Measurements from ENCODE around the gene TMEM176B.
"Not testable (repeated sequence)": the region's sequence is repeated elsewhere in the genome, so short reads cannot be mapped to it uniquely, and the experiment has no call there.

TMEM176B gene

GRCh38 chr7:150788474-150789269 lies 11.5 kb downstream of the TMEM176B start:
- no peak for FAIRE-seq

- no peak for FAIRE-seq
Observed at GRCh38 chr7:150787321-150788281, 12.6 kb downstream of the TMEM176B start.

DNA sequence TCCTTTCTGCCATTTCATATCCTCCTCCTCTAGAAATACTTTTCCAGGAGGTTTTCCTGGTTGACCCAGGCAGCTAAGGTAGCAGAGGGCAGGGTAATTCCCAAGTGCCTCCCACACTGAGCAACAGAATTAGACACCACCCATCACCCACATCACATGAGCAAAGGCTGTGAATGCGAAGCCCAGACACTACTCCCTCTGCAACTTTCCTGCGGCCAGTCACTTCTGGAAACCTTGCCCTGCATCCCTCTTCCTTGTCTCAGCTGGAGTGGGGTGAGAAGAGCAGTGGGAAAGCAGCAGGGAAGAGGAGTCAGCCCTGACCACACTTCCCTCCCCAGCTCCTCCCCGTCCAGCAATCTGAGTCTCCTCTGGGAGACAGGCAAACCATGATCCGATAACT lies 15.2 kb downstream of the TMEM176B start:
- peak; percentile 8 for FAIRE-seq

GRCh38 chr7:150784120-150784736 lies 15.9 kb downstream of the TMEM176B start:
- FAIRE-seq: no peak

GRCh38 chr7:150781961-150782360 lies 18.2 kb downstream of the TMEM176B start:
- FAIRE-seq: no peak

DNA sequence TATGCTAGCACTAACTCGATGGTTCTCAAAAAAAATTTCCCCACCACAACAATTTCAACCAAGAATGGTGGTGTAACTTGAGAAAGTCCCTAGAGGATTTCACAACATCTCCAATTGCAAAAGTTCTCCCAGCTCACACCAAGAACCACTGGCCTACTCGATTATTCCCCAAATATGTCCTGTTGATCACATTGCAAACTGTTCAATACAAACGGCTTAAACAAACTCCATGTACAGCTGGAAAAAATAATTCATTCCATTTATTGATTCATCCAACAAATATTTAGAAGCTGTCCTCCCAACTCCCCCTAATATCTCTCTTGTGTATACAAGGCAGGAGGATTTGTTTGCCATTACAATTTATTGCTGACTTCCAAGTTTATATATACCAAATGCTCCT lies 19.1 kb downstream of the TMEM176B start:
- no peak for FAIRE-seq

GRCh38 chr7:150780292-150780691 lies 19.9 kb downstream of the TMEM176B start:
- no peak for FAIRE-seq

DNA sequence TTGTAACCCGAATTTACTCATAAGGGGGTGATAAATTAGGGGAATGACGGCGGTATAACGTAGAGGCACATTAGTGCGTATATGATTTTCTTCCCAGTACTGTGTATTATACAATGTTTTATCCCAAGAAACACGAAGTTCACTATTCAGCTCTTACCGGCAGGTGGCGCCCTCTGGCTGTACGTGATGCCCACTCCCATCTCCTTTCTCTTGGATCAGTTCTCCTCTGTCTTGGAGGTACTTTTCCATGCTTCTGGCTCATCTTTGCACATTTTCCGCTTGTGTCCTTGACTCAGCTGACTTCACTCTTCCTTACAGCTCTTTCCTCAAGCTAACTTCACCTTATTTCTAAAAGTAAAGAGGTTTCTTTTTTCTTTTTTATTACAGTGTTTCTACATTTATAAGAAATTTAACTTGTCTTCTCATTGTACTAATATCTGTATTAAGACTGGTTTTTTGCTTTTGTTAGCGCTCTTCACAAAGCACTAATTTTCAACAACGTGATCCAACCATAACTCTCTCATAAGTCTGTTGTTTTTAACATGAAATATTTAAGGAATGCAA lies 21.3 kb downstream of the TMEM176B start:
- FAIRE-seq: peak; percentile 59

GRCh38 chr7:150778014-150778737 lies 22.0 kb downstream of the TMEM176B start:
- no peak for FAIRE-seq

DNA sequence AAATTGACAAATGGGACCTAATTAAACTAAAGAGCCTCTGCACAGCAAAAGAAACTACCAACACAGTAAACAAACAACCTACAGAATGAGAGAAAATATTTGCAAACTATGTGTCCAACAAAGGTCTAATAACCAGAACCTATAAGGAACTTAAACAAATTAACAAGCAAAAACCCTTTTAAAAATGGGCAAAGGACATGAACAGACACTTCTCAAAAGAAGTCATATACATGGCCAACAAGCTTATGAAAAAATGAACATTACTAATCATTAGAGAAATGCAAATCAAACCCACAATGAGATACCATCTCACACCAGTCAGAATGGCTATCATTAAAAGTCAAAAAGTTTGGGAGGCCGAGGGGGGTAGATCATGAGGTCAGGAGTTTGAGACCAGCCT lies 26.0 kb downstream of the TMEM176B start:
- FAIRE-seq: not testable (repeated sequence)

DNA sequence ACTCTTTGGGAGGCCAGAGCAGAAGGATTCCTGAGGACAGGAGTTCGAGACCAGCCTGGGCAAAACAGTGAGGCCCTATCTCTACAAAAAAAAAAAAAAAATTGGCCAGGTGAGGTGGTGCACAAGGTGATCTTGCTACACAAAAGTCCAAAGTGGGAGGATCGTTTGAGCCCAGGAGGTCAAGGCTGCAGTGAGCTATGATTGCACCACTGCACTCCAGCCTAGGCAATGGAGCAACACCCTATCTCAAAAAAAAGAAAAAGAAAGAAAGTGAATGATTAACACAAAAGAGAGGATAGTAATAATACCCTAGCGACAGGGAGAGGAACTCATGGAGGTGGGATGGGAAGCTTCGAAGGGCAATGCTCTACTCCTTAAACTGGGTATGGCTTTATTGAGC lies 30.4 kb downstream of the TMEM176B start:
- FAIRE-seq: no peak

DNA sequence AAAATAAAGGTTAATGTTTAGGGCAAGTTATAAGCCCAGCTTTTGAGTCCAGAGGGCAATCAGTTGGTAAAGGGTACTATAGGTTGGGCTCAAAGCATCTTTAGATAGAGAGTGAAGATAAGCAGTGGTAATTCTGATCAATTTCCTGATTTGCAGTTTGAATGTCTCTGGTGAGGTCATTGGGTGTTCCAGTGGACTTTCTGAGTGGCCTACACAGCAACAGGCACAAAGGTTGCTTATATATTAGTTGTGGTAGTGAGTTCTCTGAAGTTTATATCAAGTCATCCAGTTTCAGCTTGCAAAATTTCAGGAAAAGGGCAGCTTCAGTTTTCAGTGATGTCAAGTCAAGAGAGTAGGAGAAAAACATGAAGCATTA lies 33.8 kb downstream of the TMEM176B start:
- no peak for FAIRE-seq

DNA sequence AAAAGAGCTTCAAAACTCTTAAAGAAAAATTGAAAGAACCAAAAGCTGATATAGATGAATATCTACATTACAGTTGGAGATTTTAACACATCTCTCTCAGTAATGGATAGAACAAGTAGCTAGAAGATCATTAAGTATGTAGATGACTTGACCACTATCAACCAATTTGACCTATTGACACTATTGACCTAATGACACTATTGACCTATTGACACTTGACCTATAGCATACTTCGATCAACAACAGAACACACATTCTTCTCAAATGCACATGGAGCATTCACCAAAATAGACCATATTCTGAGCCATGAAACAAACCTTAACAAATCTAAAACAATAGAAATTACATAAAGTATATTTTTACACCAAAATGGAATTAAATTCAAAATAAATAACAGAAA lies 40.7 kb downstream of the TMEM176B start:
- no peak for FAIRE-seq

- FAIRE-seq: peak; percentile 70
Observed at GRCh38 chr7:150756858-150757257, 43.3 kb downstream of the TMEM176B start.

GRCh38 chr7:150756166-150756565 lies 44.0 kb downstream of the TMEM176B start:
- no peak for FAIRE-seq

GRCh38 chr7:150755473-150756099 lies 44.6 kb downstream of the TMEM176B start:
- FAIRE-seq: no peak

- no peak for FAIRE-seq
Observed at GRCh38 chr7:150754951-150755350, 45.2 kb downstream of the TMEM176B start.

- FAIRE-seq: no peak
Observed at GRCh38 chr7:150753826-150754603, 46.1 kb downstream of the TMEM176B start.

DNA sequence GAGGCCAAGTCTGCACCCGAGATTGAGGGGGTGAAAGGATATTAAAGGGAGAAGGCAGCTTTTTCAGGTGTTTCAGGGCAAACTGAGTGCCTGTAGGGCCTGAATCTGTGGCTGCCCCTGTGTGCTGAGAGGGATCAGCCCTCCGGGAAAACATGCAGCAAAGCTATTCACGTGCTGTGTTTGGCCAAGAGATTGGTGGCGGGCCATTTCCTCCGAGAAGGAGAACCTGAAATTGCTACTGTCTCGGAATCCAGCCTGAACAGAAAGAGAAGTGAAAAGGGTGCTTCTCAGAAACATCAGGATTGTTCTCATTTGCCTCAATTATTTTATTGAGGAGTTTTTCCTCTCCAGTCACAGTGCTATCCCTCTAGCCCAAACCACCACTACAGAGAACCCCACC lies 46.9 kb downstream of the TMEM176B start:
- FAIRE-seq: no peak

GRCh38 chr7:150751702-150752101 lies 48.5 kb downstream of the TMEM176B start:
- no peak for FAIRE-seq

DNA sequence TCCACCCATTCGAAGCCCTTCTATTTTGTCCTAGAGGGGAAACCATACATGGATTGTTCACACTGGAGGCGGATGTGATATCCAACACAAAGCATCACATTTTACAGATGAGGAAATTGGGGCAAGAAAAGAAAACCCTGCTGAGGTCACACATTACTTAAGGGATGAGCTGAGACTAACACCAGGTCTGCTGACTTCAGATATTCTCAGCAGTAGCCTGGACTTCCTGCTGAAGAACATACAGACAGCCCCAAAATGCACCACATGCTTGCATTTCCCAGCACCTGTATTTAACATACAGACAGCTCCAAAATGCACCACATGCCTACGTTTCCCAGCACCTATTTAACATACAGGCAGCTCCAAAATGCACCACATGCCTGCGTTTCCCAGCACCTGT lies 51.8 kb downstream of the TMEM176B start:
- FAIRE-seq: no peak
